Measurements from ENCODE around the gene NHLRC2. TPM values are rescaled to one million over a fixed set of nuclear protein-coding genes. Genes with fewer than 3 reads are reported as not detected.

Gene NHLRC2
- total RNA-seq, 1 experiment from 2014 or later, result 30.9 TPM

DNA sequence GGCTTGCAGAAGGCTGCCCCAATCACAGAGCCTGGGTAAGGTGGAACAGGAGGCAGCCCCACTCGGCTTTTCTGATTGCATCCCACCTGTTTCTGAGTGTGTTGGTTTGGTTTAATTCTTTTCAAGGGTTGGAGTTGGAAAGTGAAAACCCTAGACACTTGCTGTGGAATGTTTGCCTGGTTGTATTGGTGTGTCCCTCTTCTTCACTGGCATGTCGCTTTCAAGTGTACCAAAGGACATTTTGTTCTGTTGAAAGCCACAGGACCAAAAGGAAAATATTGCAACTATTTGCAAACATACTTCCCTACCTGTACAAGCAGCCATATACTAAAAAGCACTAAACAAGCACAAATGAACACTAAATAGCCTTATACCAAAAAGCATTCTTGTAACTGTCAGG, 60.5 kb downstream of the NHLRC2 start:
- Histone ChIP-seq H3K9ac (ENCODE audit: extremely low read depth, insufficient read length, low read length) (no peak overlapping the region), H3K79me1 (ENCODE audit: insufficient read depth, low read depth, low read length, poor library complexity, severe bottlenecking) (no peaks in the 10 kb centered on the region), H2BK120ac (ENCODE audit: low read depth, low read length, poor library complexity, severe bottlenecking) (no peak overlapping the region), H2BK12ac (ENCODE audit: insufficient read length, low read depth, low read length) (no peak overlapping the region), H3K4ac (ENCODE audit: low read depth, low read length) (no peak overlapping the region), H3K14ac (ENCODE audit: insufficient read depth, low read length) (no peak overlapping the region), H3K4me2 (ENCODE audit: insufficient read depth, insufficient read length, low read length) (no peak overlapping the region), H3K23ac (ENCODE audit: insufficient read length, low read depth, low read length) (no peak overlapping the region), H2BK20ac (ENCODE audit: low read depth, low read length, poor library complexity, severe bottlenecking) (no peak overlapping the region), H4K91ac (ENCODE audit: insufficient read length, low read depth, low read length) (no peak overlapping the region), H4K20me1 (ENCODE audit: control insufficient read depth, insufficient read depth, insufficient read length) (no peaks in the 10 kb centered on the region), H4K8ac (replicated peaks; ENCODE audit: insufficient read length, low read depth, low read length) (no peak overlapping the region), H2AK5ac (ENCODE audit: insufficient read length, low read length) (no peak overlapping the region), H3T11ph (ENCODE audit: low read length) (no peak overlapping the region), H2AFZ (ENCODE audit: low read length) (no peak overlapping the region), H2BK5ac (ENCODE audit: insufficient read length, low read length) (no peak overlapping the region), H3K9me3 (ENCODE audit: control insufficient read depth, low read depth, low read length) (no peaks in the 10 kb centered on the region), H2BK15ac (ENCODE audit: low read depth, low read length) (no peak overlapping the region), H3K79me2 (ENCODE audit: insufficient read depth, low read length) (no peaks in the 10 kb centered on the region), H3K18ac (ENCODE audit: insufficient read length, low read depth, low read length) (no peak overlapping the region), H4K5ac (ENCODE audit: insufficient read length, low read depth, low read length) (no peak overlapping the region), H3K27ac (ENCODE audit: insufficient read length, low read depth, low read length) (no peak overlapping the region), H3K27me3 (ENCODE audit: insufficient read depth, low read length) (no peaks in the 10 kb centered on the region), H3K23me2 (ENCODE audit: insufficient read length, low read depth, low read length, poor library complexity, severe bottlenecking) (no peaks in the 10 kb centered on the region), H3K56ac (ENCODE audit: insufficient read length, low read depth, low read length) (no peak overlapping the region), H3K4me1 (ENCODE audit: insufficient read depth, low read length) (no peaks in the 10 kb centered on the region)
- DNase-seq, result no peak
- no peak overlapping the region for H3K27ac Mint-ChIP-seq
- H3K36me3 Mint-ChIP-seq (ENCODE audit: insufficient read depth in 1 of 3, low read depth in 3 of 3), result peaks cover 0 to 7% (median 4%) of the 10 kb centered on the region in 3 experiments; a peak in 3 of 7 replicates
- H3K4me3 Mint-ChIP-seq, result no peak overlapping the region
- no peak for TF ChIP-seq CTCF (conservative IDR thresholded peaks at IDR 0.05)
- no peaks in the 10 kb centered on the region for H3K27me3 Mint-ChIP-seq (ENCODE audit: low read depth)
- no peaks in the 10 kb centered on the region for H3K9me3 Mint-ChIP-seq
- WGBS (ENCODE audit: extremely low coverage, insufficient read length, low lambda C conversion rate), result no CpG with 5 or more reads among the region's 2 CpGs
- H3K4me1 Mint-ChIP-seq, result no peaks in the 10 kb centered on the region
